Lower leg skin (tissue), 4 donors: ENCODE data around the gene LASP1NB.

Source experiments
- DNase-seq, 2 donors: peaks; one replicate each; pipeline ENCODE4 v3.0.0-alpha.2; 2019; ENCODE audit warnings: low spot score in 2 of 2
- H3K4me3 ChIP-seq: fragments of 200-600 bp; sonication (generic); 2 replicates; pipeline ENCODE4 v1.5.1; 2017; ENCODE audit warnings: mild to moderate bottlenecking, low read depth; ENCODE audit not compliant: poor library complexity, severe bottlenecking
- POLR2A ChIP-seq, 2 donors: fragments of 450-650 bp; IDR thresholded peaks; one replicate each; pipeline ENCODE4 v1.6.1; 2016 to 2017; ENCODE audit warnings: antibody characterized with exemption in 2 of 2, mild to moderate bottlenecking in 1 of 2, moderate library complexity in 1 of 2
- WGBS, 2 donors: methylation state at CpG; one replicate each; pipeline ENCODE4 v1.1.5; 2018; 5-methylcytosine and 5-hydroxymethylcytosine counted together
- intact Hi-C: fragments of 100-400 bp; cut with DNase I; formaldehyde crosslinking; loops from one replicate; pipeline ENCODE4 v1.15.0; 2023; ENCODE audit warnings: low total_unique reads
- TF ChIP-seq, protein P1 (sequence below), 3 donors: fragments of 450-650 bp; IDR thresholded peaks; one replicate each; pipeline ENCODE4 v1.5.1; 2016; ENCODE audit warnings: antibody characterized with exemption in 3 of 3, mild to moderate bottlenecking in 3 of 3, moderate library complexity in 2 of 3

LASP1NB gene

DNA sequence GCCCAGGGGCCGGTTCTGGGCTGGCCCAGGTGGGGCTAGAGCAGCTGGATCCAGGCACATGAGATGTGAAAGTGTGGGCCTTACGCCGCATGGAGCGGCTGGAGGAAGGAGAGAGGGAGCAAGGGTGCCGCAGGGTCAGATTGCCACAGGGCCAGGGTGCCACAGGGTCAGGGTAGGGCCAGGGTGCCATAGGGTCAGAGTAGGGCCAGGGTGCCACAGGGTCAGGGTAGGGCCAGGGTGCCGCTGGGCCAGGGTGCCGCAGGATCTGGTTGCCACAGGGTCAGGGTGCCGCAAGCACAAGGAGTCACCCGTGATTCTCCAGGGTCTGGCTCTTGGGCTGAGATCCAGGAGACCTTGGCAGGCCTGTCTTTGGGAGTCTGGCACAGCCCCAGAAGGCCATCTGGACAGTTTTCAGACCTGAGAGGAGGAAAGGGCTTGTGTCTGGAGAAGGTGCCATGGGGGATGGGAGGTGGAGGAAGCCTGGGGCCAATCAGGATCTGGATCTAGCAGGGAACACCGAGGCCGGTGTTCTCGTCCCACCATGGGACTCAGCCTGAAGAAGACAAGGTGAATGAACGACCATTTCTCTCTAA lies 13.1 kb upstream of the LASP1NB start:
- DNase-seq, result peak in 1 of 2 donors; percentile 80
- TF ChIP-seq, protein P1, sequence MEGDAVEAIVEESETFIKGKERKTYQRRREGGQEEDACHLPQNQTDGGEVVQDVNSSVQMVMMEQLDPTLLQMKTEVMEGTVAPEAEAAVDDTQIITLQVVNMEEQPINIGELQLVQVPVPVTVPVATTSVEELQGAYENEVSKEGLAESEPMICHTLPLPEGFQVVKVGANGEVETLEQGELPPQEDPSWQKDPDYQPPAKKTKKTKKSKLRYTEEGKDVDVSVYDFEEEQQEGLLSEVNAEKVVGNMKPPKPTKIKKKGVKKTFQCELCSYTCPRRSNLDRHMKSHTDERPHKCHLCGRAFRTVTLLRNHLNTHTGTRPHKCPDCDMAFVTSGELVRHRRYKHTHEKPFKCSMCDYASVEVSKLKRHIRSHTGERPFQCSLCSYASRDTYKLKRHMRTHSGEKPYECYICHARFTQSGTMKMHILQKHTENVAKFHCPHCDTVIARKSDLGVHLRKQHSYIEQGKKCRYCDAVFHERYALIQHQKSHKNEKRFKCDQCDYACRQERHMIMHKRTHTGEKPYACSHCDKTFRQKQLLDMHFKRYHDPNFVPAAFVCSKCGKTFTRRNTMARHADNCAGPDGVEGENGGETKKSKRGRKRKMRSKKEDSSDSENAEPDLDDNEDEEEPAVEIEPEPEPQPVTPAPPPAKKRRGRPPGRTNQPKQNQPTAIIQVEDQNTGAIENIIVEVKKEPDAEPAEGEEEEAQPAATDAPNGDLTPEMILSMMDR (IDR thresholded peaks at IDR 0.05), result no peak
- TF ChIP-seq POLR2A (IDR thresholded peaks at IDR 0.05), result no peak
- no peak overlapping the region for H3K4me3 ChIP-seq
- intact Hi-C loops, result no loop called here
- 70 to 75% methylated on average over 13 of the region's 13 CpGs for WGBS, 2 donors

DNA sequence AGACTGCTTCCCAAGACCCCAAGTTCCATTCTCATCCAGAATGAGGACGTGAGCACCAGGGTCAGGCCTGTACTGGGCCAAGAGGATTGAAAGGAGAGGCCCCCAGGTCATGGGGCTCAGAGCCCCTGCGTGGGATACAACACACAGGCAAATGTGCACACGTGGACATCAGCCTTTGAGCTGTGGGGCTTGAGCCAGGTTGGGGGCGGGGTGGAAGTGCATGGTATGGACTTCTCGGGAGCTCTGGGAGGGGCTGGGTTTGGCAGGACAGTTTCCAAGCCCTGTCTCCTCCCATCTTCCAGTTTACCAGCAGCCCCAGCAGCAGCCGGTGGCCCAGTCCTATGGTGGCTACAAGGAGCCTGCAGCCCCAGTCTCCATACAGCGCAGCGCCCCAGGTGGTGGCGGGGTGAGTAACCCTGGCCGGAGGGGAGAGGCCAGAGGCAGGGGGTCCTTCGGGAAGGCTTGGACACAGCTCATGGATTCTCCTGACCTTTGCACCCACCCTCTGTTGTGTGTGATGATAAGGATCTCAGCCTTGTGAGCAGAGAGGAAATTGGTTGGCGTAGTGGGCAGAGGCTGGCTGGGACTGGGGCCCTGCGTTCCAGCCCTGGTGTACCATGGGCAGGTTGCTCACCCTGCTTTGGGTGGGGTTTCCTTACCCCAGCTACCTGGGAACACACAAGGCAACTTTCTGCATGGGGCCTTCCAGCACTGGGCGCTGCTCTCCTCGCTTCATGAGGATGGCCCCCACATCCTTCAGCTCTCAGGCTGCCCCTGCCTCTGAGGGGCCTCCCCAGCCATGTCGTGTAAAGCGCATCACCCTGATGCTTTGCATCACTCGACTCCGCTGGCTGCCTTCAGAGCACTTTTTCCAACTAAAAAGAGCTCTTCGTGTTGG lies 10.4 kb upstream of the LASP1NB start:
- 76 to 78% methylated on average over 20 of the region's 20 CpGs for WGBS, 2 donors
- H3K4me3 ChIP-seq, result no peak overlapping the region
- intact Hi-C loops, result no loop called here
- peak; percentile 12 to 77 for DNase-seq
- TF ChIP-seq POLR2A (IDR thresholded peaks at IDR 0.05), result no peak
- TF ChIP-seq, protein P1 (IDR thresholded peaks at IDR 0.05), result no peak

DNA sequence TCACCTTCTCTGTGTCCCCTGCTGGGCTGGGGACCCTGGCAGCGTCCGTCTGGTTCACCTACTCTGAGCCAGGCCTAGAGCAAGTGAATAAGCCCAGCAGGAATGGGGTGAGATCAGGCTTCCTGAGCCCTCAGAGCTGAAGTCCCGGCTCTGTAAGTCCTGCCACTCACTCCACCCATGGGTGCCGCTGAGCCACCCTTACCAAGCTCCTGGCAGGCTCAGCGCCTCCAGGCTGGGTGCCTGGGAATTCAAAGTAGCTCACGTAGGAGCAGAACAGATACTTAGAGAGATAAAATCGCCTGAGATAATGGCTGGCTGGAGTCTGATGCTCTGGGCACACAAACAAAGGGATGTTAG lies 9.8 kb upstream of the LASP1NB start:
- no peak overlapping the region for H3K4me3 ChIP-seq
- DNase-seq, result peak; percentile 14 to 63
- WGBS, 2 donors, result 61 to 78% methylated on average over 7 of the region's 7 CpGs
- intact Hi-C loops, result no loop called here
- TF ChIP-seq POLR2A (IDR thresholded peaks at IDR 0.05), result no peak

DNA sequence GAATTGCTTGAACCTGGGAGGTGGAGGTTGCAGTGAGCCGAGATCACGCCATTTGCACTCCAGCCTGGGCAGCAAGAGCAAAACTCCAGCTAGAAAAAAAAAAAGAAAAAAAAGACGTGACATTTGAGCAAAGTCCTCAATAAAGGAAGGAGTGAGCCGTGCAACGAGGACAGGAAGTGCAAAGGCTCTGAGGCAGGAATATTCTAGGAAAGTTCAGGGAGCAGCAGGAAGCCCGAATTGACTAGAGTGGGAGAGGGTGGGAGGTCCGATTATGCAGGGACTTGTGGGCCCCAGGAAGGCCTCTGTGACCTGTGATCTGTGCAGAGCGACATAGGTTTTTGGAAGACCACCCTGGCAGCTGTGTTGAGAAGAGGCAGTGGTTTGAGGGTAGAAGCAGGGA lies 8.6 kb upstream of the LASP1NB start:
- 81 to 88% methylated on average over 8 of the region's 8 CpGs for WGBS, 2 donors
- peak; percentile 9 to 36 for DNase-seq
- no peak for TF ChIP-seq POLR2A (IDR thresholded peaks at IDR 0.05)
- TF ChIP-seq, protein P1 (IDR thresholded peaks at IDR 0.05), result no peak
- intact Hi-C loops, result no loop called here
- H3K4me3 ChIP-seq, result no peak overlapping the region

DNA sequence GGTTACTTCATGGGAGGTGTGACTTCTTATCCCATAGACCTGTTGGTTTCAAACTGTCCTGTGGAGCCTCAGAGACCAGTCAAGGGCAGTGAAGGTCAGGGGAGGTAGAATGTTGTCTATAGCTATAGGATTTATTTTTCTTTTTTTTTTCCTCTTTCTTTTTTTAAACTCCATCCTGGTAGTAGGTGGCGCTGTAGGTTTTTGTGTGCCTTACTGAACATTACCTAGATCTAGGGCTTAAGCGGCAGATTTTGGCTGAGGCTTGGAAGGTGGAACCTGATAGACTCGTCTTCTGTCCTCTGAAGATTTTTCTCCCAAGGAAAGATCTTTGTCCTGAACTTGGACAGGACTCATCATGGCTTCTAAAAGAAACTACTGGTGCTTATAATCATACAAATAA lies 8.2 kb upstream of the LASP1NB start:
- no peak overlapping the region for H3K4me3 ChIP-seq
- WGBS, 2 donors, result 66 to 88% methylated on average over 3 of the region's 3 CpGs
- DNase-seq, result no peak
- intact Hi-C loops, result no loop called here
- TF ChIP-seq POLR2A (IDR thresholded peaks at IDR 0.05), result no peak
- TF ChIP-seq, protein P1 (IDR thresholded peaks at IDR 0.05), result no peak

DNA sequence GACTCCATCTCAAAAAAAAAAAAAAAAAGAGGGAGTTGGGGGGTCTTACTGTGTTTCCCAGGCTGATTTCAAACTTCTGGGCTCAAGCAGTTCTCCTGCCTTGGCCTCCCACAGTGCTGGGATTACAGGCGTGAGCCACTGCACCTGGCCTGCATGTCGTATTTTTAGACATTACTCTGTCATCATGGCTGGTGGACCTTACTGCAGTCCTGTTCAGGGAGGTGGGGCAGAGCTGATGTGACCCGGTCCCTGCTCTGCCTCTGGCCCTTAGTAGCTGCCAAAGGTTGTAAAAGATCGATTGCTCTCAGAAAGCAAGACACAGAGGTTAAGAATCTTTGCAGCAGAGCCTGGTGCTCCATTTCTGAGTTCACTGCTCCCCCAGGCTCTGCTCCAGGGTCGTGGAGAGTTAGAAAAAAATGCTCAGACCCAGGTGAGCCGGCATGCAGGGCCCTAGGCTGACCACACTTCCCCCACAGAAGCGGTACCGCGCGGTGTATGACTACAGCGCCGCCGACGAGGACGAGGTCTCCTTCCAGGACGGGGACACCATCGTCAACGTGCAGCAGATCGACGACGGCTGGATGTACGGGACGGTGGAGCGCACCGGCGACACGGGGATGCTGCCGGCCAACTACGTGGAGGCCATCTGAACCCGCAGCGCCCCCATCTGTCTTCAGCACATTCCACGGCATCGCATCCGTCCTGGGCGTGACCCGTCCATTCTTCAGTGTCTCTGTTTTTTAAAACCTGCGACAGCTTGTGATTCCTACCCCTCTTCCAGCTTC lies 7.1 kb upstream of the LASP1NB start:
- H3K4me3 ChIP-seq, result no peak overlapping the region
- WGBS, 2 donors, result 83 to 85% methylated on average over 37 of the region's 37 CpGs
- TF ChIP-seq, protein P1 (IDR thresholded peaks at IDR 0.05), result no peak
- no peak for TF ChIP-seq POLR2A (IDR thresholded peaks at IDR 0.05)
- peak; percentile 3 to 86 for DNase-seq
- intact Hi-C loops, result no loop called here
